Activated CD4-positive, CD25-positive, alpha-beta regulatory T cell (primary cell): ENCODE results near the gene NSF.

Experiments used
- DNase-seq, 4 experiments: peaks; one replicate each; lab custom pipeline; 2025; lab: John Stamatoyannopoulos, UW

Gene NSF

DNA sequence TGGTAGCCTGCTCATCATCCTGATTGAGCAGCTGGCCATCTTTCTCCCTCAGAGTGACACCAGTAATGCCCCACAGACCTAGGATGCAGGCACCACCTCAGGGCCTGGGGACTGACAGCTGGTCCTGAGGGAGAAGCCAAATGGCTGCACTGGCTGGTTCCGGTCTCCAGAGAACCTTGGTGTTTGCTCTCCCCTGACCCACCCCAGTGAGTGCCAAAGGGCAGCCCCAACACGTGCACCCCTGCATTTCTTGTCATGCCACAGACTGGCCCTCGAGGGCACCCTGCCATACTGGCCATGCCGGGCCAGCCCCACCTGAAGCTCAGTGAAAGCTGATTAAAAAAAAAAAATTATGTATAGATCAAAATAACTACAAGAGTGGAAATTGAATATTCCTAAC is 127.5 kb downstream of the NSF start:
- DNase-seq = no peak

DNA sequence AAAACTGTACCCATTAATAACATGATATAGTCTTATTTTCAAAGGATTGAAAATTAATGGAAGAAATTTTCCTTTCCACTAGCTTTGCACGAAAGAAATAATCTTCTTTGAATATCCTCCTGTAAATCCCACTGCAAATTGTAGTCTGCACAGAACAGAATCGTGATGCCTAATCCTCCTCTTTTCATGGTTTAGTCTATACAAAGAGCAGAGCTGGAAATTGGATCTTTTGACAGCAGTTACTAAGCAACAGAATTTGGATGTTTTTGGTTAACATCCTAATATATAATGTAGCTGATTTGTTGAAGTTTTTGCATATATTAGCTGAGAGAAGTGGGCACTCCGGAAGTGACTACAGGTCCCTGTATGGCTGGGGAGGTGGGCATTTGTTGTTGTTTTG is 129.4 kb downstream of the NSF start:
- no peak for DNase-seq

DNA sequence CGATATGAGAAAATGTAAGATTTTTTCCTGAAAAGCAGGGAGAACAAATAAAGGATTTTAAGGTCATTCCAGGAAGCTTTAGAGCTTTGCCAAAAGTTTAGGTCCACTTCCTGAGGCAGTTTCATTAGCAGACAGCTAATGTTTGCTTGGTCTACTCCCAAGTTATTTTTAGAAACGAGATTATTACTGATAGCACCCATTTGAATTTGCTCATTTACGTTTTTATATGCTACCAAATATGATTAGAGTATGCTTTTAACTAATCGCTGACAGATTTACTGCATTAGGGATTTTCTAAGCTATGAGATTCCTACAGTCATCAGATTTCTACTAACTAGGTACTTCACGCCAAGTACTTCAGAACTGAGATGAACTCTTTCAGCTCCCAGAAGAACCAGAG is 129.9 kb downstream of the NSF start:
- DNase-seq = no peak

DNA sequence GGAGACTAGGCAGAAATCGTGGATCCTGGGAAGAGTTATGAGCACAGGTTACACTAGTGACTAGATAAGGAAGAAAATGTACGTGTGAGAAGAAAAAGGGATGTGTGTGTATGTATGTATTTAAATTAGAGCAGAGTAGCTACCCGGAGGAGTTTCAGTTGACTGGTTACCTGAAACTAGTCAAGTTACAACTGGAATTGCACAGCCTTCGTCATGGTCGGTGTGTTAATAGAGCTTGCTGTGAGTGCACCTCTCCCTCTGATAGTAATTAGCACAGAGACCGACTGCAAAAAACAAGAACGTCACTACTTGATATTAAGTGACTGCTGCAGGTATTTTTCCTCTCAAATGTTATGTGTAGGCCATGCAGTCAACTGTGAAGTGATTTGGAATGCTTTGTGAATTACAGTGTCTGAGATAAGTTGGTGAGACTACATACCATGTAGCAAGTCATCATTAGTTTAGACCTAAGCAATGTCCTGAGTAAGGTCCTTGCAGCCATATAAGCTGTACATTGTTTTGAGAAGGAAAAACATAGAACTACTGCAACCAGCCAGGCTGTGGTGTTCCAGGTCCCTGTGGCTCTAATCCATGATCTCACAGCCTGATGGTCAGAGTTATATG is 132.3 kb downstream of the NSF start:
- no peak for DNase-seq

DNA sequence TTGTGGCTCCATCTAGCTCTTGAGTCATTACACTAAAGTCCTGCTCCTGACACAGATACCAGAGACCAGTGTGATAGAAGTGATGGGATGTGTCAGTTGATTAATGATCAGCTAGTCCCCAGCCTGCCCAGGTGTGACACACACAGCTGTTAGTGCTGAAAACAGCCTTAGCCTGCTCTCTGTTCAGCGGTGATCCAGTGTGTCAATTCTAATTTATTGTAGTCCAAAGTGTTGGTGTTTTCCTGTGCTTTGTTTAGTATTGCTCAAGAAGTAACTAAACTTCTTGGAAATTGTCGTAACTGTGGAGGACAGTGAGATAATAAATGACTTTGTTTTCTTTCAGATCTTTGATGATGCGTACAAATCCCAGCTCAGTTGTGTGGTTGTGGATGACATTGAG is 135.7 kb downstream of the NSF start:
- no peak for DNase-seq

DNA sequence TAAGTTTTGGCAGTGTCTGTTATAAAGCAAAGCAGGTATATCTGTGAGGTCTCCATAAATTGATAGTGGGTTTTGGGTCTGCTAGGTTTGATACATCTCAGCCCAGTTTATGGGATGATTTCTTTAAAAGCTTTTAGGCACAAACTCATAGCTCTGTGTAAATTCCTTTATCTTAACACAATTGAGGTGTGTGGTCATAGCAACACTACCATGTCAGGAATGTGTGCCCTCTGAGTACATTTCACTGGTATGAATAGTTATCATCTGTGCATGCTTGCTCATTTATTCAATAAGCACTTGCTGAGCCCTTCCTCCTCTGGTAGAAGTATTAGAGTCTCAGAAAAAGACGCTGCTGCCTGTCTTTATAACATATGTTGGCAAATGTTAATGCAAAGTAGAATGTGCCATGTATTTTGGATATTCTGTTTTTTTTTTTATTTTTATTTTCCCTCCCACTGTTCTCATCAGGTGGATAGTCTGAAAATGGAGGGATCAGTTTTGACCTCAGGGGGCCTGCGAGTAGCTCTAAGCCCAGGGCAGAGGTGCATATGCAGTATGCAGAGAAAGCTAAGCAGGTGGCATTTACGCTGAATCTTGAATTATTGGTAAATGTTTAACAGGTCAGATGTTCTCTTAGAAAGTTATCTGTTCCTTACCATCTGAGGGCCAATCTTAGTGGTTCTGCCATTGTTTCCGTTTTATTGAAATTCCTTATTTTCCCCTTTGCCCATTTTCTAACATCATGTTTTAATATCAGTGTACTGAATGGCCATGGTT is 137.3 kb downstream of the NSF start:
- no peak for DNase-seq

DNA sequence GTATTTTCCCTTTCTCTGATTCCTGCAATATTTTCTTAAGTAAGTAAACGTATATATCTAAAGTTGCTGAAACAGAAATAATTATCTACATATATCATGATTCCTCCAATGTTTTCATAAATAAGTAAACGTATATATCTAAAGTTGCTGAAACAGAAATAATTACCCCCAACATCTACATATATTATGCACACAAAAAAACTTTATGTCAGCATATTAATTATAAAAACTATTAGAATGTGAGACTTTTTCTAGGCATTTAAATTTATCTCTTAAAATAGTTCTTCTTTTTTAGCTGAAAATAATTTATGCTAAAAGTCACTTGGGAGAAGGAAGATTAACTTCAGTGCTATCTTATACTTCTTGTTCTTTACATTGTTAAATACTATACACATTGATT is 139.6 kb downstream of the NSF start:
- no peak for DNase-seq

DNA sequence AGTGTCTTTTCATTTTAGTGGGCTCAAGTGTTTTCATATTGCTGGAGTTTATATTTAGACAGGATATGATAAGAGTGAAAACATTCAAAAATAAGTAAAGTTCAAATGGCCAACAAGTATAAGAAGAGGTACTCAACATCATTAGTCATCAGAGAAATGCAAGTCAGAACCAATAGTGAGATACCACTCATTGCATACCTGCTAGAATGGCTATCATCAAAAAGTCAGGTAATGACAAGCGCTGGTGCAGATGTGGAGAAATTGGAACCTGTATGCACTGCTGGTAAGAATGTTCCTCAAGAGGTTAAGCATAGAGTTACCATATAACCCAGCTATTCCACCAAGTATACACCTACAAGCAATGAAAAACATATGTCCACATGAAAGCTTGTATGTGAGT is 140.2 kb downstream of the NSF start:
- DNase-seq = no peak

DNA sequence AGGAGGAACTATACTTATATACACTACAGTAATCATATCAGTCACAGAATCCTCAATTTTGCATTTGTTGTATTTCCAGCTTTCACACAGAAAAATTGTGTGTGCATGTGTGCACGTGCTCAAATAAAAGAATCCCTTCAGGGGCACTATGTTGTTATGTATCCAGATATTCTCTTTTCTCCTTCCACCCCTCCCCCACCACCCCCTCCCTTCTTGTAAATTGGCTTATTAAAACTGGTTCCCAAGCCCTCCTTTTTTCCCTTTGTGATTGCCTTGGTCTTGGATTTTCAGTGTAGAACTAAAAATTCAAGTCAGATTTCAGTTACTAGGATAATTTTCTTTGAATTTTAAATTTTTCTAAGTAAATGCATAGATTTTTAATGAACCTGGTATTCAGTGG is 141.7 kb downstream of the NSF start:
- DNase-seq = no peak

DNA sequence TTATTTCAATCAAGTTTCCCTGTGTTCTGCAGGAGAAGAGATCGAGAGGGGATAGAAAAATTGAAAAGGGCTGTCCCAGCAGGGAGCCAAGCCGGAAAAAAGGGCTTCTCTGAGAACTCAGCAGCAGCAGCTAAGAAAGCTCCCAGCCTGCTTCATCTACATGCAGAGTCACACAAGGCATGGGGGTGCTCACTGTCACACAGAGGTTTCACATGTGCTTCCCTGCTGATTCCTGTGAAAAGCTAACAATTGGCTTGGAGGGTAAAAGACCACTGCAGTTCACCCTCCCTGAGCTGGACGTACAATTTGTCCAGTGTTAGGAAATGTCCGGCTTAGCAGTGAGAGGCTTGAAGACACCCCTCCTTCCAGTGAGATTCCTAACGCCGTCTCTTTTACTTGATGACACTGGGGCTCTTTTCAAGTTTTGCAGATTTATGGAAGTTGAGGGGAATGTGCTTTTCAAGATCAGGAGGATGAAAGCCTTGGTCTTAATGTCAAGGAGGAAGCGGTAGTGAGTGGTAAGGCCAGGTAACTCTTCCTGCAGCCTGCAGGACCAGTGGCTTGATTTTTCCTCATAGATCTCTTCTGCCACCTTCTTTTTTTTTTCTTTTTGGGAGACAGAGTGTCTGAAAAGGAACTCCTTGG is 142.4 kb downstream of the NSF start:
- DNase-seq = no peak

DNA sequence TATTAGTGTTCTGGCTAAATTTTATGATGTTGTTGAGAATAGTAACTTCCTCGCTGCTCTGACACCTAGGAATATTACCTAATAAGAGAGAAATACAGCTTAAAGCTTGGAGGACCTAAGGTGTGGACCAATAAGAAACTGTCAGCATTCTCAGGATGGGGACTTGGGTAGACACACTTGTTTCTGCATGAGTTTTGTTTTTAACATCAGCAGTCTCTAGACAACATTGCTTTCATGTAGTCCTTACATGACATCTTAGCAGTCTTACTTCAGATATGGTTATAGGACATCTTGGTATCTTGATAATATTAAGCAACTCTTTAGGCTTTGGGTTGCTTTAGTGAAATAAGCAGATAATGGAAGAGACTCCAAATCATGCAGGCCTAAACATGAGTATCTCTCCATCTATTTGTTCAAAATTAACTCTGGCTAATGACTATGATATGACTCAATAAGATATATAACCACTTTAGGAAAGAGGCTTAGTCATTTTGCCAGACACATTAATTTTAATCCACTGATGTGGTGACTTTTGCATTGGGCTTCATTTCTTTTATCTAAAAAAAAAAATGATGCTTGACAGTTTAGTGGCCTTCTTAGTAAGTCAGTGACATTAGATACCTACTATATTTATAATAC is 143.5 kb downstream of the NSF start:
- DNase-seq = no peak

DNA sequence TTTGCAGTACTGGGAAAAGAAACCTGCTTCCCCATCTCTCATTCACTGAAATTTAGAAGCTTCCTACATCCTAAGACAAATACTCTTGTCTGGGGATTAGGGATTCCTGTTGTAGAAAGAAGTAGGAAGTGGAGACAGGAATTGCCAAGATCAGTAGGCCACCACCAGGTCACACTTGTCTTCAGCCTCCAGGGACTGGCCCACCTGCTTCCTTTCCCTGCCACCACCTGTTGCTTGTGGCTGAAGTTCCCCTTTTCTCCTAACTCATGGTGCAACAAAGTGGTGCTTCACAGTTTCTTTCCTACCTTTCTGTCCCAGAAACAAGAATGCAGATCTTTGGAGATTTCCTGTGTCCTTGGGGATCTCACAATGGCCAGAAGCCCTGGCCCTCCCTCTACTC is 145.6 kb downstream of the NSF start:
- no peak for DNase-seq

DNA sequence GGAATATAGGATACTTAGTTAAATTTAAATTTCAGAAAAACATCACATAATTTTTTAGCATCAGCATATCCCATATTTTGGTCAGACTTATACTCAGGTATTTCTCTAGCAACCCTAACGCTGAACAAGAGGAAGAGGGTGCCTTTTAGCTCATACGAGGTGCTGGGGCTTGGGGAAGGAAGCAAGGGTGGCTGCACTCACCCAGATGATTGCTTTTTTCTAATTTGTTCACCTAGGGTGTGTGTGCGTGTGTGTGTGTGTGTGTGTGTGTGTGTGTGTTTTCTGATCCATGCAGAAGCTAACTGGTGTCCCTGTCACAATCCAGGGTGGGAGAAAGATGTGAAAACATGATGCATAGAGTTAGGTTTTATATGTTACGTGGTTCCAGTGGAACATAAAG is 146.9 kb downstream of the NSF start:
- DNase-seq = no peak

DNA sequence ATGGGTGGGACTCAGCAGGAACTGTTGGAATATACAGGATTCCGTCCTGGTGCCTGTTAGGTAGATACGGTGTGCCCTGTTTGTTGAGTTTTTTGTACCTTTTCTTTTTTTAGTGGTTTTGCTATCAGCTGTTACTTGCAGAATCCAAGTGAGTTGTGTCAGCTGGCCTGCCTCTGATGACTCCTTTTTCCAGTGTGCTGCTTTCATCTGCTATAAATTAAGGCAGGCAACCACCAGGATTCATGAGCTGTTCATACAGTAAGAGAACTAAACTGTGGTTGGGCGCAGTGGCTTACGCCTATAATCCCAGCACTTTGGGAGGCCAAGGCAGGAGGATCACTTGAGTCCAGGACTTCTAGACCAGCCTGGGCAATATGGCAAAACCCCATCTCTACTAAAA is 148.1 kb downstream of the NSF start:
- DNase-seq = no peak

DNA sequence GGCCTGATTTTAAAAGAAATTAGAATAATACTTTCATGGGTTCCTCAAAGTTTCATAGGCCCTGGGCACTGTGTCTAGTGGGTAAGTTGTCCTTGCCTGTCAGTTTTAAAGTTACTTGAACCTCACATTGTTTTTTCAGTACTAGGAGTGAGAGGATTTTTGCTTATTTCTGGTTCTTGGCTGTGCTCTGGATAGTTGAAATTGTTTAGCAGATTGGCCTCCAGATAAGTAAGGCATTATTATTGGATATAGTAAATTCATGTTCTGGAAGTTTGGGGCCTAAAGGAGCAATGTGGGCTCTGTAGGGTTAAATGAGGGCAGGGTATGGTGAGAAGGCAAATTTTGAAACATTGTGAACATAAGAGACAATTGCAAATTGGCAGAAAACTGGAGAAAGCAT is 149.5 kb downstream of the NSF start:
- DNase-seq = no peak

DNA sequence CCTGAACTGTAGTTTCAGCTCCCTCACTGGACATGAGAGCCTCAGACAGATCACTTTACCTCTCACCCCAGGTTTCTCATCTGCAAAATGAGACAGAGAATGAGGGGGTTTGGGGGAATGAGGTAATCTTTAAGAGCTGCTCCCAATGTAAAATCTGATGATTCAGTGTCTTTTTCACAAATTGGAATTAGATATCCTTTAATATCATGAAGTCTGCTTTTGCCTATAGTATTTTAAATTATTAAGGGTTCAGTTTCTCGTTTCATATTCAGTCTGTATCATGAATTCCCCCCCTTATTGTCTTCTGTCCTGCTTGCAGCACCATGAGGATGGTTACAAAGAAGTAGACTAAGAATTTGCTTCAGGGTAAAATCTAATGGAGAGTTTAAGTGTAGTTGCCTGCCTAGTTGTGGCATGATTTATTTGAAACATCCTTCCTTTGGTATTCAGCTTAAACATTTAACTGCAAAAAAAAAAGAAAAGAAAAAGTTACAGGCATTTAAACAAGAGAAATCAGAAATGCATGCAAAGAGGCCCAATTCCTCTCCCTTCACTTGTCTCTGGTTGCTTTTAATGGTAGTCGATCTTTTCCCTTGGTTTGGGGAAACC is 150.8 kb downstream of the NSF start:
- no peak for DNase-seq

DNA sequence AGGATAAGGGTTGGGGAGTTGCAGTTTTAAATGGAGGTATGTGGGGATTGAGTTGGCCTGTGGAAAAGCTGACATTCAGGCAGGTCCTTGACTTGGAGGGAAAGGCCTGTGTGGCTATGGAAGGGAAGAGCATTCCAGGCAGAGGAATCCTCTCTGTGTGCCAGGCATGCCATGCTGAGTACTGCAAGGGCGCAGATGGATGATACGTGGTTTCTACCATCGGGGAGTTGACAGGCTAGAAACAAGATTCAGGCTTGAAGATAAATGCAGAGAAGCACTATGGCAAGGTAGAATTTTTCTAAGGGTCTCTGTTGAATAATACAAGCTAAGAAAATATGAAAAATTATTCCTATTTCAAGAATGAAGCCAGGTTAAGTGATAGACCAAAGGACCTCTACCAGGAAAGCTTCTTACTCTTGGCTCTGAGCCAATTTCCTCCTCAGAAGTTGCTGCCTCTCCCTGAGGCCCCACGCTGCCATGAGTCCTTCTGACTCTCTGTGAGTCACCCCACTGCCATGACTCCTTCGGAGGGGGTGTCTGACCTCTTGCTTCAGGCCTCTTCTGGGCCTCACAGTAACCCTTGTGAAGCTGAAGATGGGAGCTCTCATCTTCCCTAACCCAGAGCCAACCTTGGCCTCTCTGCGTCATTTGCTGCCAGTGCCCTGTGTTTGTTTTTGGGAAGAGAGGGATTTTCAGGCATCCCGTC is 152.2 kb downstream of the NSF start:
- no peak for DNase-seq

DNA sequence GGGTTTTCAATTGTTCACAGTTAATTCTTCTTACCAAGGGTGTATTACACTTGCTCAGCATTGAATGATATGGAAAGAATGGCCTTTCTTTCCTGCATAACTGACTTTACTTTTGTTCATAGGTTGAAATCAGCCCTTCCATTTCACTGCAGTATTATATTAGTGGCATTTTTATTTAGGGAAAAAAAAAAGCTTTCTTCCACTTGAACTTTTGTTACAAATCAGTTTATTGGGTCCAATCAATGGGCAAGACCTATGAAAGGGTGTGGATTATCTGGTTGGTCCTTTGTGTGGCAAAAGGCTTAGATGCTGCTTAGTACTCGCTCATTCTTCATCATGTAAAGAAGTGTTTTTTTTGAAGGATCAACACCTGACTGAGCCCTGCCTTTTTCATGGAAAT is 154.0 kb downstream of the NSF start:
- DNase-seq = no peak

DNA sequence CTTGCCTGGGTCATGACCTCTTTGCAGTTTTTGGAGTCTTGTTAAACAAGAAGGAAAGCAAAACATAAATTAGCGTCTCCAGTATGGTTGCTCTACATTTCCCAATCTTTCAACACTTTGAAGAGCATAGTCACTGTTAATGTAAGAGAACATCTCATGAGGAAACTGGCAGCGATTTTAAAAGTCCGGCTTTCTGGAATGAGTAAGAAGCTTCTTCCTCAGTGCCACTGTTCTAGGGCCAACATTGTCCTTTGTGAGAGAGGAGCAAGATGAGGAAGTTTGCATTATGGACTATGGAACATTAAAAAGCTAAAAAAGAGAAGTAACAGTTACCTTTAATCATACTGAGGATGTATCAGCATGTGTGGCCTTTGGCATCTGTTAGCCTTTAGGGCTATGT is 154.9 kb downstream of the NSF start:
- no peak for DNase-seq

DNA sequence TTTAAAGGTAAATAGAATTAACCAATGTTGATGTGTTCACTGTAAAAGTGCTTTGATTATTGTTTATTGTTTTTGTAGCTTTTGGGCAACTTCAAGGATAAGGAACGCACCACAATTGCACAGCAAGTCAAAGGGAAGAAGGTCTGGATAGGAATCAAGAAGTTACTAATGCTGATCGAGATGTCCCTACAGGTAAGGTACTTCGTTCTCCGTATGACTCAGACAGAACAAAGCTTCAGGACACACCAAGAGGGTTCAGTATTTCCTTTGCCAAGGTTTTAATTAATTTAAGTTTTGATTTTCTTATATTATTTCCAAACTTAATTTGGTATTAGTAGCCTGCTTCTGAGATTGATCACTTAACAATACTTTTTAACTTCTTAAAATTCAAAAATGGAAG is 161.0 kb downstream of the NSF start:
- DNase-seq = no peak

DNA sequence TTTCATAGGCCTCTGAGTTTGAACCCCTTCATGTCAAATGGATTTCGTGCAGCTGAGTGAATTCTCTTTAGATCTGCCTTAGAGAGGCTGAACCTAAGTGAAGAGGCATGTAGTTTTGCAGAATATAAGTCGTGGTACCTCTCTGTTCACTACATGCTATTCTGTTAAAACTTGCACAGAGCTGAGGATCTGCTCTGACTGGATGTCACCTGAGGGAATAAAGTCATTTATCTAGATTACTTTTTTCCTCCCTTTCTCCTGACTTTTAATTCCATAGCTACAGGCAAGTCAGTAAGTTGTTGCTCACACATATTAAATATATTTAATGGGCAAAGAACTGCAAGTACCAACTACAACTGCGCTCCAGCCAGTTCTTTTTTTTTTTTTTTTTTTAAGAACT is 163.3 kb downstream of the NSF start:
- DNase-seq = no peak
